HG03432 (cell line): ENCODE measurements around the gene ARMS2.

Source experiments
- ATAC-seq: cut with Tn5 transposase; IDR thresholded peaks from one replicate; pipeline ENCODE4 v1.9.1; 2021; ENCODE audit warnings: mild to moderate bottlenecking, moderate library complexity; ENCODE audit not compliant: unreplicated experiment

ARMS2 gene

GRCh38 chr10:122492999-122493481 is 38.6 kb downstream of the ARMS2 start:
- no peak for ATAC-seq

GRCh38 chr10:122493761-122494160 is 39.3 kb downstream of the ARMS2 start:
- ATAC-seq = no peak

- no peak for ATAC-seq
Measured at GRCh38 chr10:122494173-122494820, 39.8 kb downstream of the ARMS2 start.

- ATAC-seq = no peak
Measured at GRCh38 chr10:122494833-122495232, 40.4 kb downstream of the ARMS2 start.

GRCh38 chr10:122495406-122496340 is 41.2 kb downstream of the ARMS2 start:
- no peak for ATAC-seq

GRCh38 chr10:122497241-122497640 is 42.8 kb downstream of the ARMS2 start:
- no peak for ATAC-seq

- no peak for ATAC-seq
Measured at GRCh38 chr10:122498521-122498920, 44.1 kb downstream of the ARMS2 start.

- ATAC-seq = no peak
Measured at GRCh38 chr10:122499012-122499411, 44.6 kb downstream of the ARMS2 start.

- ATAC-seq = no peak
Measured at GRCh38 chr10:122499491-122499941, 45.1 kb downstream of the ARMS2 start.

GRCh38 chr10:122500194-122500593 is 45.7 kb downstream of the ARMS2 start:
- ATAC-seq = no peak

GRCh38 chr10:122500726-122501125 is 46.3 kb downstream of the ARMS2 start:
- ATAC-seq = no peak

GRCh38 chr10:122503012-122503411 is 48.6 kb downstream of the ARMS2 start:
- no peak for ATAC-seq

- no peak for ATAC-seq
Measured at GRCh38 chr10:122503886-122504609, 49.6 kb downstream of the ARMS2 start.

- ATAC-seq = no peak
Measured at GRCh38 chr10:122504610-122504950, 50.1 kb downstream of the ARMS2 start.

- no peak for ATAC-seq
Measured at GRCh38 chr10:122505011-122505410, 50.6 kb downstream of the ARMS2 start.

- ATAC-seq = no peak
Measured at GRCh38 chr10:122505885-122506645, 51.6 kb downstream of the ARMS2 start.
